Ramos (cell line): ENCODE measurements around the gene RBP5.

Source experiments
- in situ Hi-C: fragments of 300-500 bp; cut with MboI; formaldehyde crosslinking; loops from one replicate; pipeline ENCODE4 v1.14.3; 2022; ENCODE audit warnings: low sequenced_read_pairs; ENCODE audit not compliant: unreplicated experiment

The RBP5 gene

DNA sequence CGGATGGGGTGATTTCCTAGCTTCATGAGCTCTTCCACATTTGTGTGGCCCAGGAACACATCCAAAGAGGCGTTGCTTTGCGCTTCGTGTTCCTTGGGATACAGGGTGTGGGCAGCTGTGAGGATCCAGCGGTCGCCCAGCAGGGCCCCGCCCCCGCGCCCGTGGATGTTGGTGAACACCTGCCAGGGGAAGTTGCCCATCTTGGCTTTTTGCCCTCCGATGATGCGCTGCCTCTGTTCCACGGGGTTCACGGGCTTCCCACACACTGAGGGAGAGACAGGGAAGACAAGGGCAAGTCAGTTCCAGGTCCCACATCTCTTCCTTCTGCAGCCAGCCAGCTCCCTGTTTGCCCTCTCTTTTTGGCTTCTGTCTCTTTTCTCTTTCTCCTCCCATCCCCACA is 47.7 kb downstream of the RBP5 start:
- in situ Hi-C loops = no loop called here

DNA sequence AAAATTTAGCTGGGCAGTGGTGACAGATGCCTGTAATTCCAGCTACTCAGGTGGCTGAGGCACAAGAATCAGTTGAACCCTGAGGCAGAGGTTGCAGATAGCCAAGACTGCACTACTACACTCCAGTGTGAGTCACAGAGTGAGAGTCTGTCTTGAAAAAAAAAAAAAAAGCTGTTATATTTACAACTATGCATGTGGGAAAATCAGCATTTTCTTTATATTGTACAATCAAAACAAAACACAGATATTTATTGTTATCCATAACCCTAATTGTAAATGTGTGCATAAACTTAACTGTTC is 48.9 kb downstream of the RBP5 start:
- in situ Hi-C loops = no loop called here

DNA sequence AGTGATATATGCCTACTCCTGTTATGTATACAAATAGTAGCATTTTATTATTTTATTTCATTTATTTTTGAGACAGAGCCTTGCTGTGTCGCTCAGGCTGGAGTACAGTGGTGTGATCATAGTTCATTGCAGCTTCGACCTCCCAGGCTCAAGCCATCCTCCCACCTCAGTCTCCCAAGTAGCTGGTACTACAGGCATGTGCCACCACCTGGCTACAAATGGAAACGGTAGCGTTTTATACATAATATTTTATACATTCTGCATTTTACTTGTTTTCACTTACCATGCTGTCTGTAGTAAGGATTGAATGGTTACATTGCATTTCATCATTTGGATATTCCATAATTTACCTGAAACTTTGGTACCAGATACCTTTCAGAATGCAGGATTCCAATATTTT is 50.5 kb downstream of the RBP5 start:
- in situ Hi-C loops = no loop called here

DNA sequence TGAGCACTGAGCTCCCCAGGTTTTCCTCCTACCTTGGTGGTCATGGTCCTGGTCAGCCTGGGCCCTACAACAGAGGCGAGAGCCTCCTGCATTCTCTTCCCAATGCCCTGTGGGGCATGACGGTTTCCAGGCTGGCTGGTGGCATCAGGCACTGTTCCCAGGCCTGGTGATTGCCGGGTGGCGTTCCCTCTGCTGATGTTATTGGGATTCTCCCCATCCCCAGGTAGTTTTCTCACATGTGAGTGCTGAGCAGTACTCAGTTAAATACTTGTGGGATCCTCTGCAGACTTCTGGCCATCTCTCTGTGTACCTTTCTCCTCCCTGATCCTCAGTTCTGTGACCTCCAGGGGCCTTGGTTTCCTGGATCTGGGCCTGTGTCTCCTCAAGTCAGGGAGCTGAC is 52.2 kb downstream of the RBP5 start:
- in situ Hi-C loops = no loop called here

DNA sequence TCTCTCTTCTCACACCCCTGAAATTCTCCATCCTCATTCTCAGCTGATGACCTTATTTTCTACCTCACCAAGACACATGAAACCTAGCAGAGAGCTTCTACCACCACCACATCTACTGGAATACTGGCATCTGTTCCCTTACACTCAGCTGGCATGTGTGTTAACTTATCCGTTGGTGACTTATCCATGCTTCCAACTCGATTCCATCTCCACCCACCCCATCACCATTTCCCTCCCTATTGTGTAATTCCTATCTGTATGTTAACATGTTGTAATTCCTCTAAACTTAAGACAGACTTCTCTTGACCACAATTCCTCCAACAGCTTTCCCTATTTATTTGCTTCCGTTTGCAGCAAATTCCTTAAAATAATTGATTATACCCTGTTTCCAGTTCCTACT is 52.8 kb downstream of the RBP5 start:
- in situ Hi-C loops = no loop called here

DNA sequence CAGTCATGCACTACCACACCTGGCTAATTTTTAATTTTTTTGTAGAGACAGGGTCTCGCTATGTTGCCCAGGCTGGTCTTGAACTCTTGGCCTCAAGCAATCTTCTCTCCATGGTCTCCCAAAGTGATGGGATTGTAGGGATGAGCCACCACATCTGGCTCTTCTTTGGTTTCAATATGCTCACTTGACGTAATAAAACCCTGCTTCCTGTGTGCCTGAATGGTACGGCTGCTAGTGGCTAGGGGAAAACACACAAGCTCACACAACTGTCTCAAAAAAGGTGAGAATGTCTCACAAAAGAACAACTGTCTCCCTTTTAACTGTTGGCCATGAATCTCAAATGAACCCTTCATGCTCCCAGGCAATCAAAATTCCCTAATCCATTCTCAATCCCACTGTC is 53.2 kb downstream of the RBP5 start:
- in situ Hi-C loops = no loop called here

DNA sequence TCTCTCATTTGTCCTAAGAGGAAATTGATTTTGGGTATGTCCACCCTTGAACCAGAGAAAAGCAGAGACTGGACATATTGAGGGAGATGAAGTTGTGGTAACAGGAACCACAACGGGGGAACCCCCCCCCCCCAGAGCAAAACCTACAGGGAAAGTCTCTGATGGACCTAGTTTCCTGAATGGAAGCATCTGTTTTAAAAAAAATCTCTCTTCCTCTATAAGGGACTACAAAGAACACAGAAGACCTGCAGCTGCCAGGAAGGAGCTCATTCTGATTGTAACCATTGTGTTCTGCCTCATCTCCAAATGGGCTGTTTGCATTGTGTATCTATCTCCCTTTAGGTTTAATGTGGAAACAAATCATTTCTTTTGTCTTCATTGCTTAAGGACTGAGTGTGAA is 54.7 kb downstream of the RBP5 start:
- in situ Hi-C loops = no loop called here
